Superior temporal gyrus (tissue), 1 donor: Measurements from ENCODE around the gene LPA.

Experiments used
- DNase-seq: peaks from one replicate; pipeline ENCODE4 v3.0.0-alpha.2; 2016; ENCODE audit errors: extremely low spot score

The LPA gene

GRCh38 chr6:160510976-160511617 is 153.0 kb downstream of the LPA start:
- DNase-seq, result no peak

GRCh38 chr6:160510199-160510598 is 153.9 kb downstream of the LPA start:
- no peak for DNase-seq

GRCh38 chr6:160509610-160510009 is 154.5 kb downstream of the LPA start:
- no peak for DNase-seq

- no peak for DNase-seq
Measured at GRCh38 chr6:160508599-160508998, 155.5 kb downstream of the LPA start.

- no peak for DNase-seq
Measured at GRCh38 chr6:160507420-160507819, 156.7 kb downstream of the LPA start.

GRCh38 chr6:160505970-160506369 is 158.1 kb downstream of the LPA start:
- DNase-seq, result no peak

GRCh38 chr6:160500639-160501038 is 163.4 kb downstream of the LPA start:
- DNase-seq, result no peak

GRCh38 chr6:160494576-160494975 is 169.5 kb downstream of the LPA start:
- no peak for DNase-seq

GRCh38 chr6:160489091-160489490 is 175.0 kb downstream of the LPA start:
- DNase-seq, result no peak

- DNase-seq, result no peak
Measured at GRCh38 chr6:160487116-160487515, 177.0 kb downstream of the LPA start.
